Body of pancreas (tissue), 4 donors: ENCODE data around the gene RFC2. TPM values are rescaled to one million over a fixed set of nuclear protein-coding genes. Genes with fewer than 3 reads are reported as not detected.
"Not testable (repeated sequence)": the region's sequence is repeated elsewhere in the genome, so short reads cannot be mapped to it uniquely, and the experiment has no call there.

Experiments
- ATAC-seq: fragments of 150-250 bp; one replicate; pipeline ENCODE4 v1.9.1; 2016
- DNase-seq, 4 donors: peaks; one replicate each; pipeline ENCODE4 v3.0.0-alpha.2; 2019
- H3K27ac ChIP-seq, 4 donors: fragments of 200-600 bp; sonication (generic); 1 replicate in 3 of 4; 2 replicates in 1 of 4; pipeline versions ENCODE4 v1.5.1 to v1.6.1; 2016 to 2019; ENCODE audit warnings: mild to moderate bottlenecking in 1 of 4, mixed read lengths in 1 of 4, moderate library complexity in 1 of 4
- H3K27me3 ChIP-seq, 2 donors: fragments of 200-600 bp; sonication (generic); one replicate each; pipeline ENCODE4 v1.6.0; 2016; ENCODE audit warnings: mild to moderate bottlenecking in 1 of 2
- H3K36me3 ChIP-seq, 2 donors: fragments of 200-600 bp; sonication (generic); replicated peaks in 1 of 2; 2 replicates each; pipeline ENCODE4 v1.5.1; 2016; ENCODE audit warnings: low read depth in 2 of 2; ENCODE audit not compliant: insufficient read depth in 1 of 2
- H3K4me1 ChIP-seq: fragments of 200-600 bp; sonication (generic); one replicate; pipeline ENCODE4 v1.6.0; 2016
- H3K4me3 ChIP-seq, 2 donors: fragments of 200-600 bp; sonication (generic); 1 replicate in 1 of 2; 2 replicates in 1 of 2; pipeline ENCODE4 v1.5.1; 2016 to 2019
- H3K9me3 ChIP-seq, 3 donors: fragments of 200-600 bp; sonication (generic); 1 replicate in 2 of 3; 2 replicates in 1 of 3; pipeline ENCODE4 v1.5.1; 2016
- POLR2A ChIP-seq, 3 donors: fragments of 450-650 bp; IDR thresholded peaks; one replicate each; pipeline ENCODE4 v1.6.1; 2016; ENCODE audit warnings: antibody characterized with exemption in 3 of 3, mild to moderate bottlenecking in 2 of 3
- WGBS, 2 donors: methylation state at CpG; one replicate each; pipeline ENCODE4 v1.1.5; 2017; 5-methylcytosine and 5-hydroxymethylcytosine counted together
- intact Hi-C: fragments of 100-400 bp; cut with DNase I; formaldehyde crosslinking; loops from one replicate; pipeline ENCODE4 v1.15.1; 2023
- total RNA-seq, 2 donors: library from RNA; depleted of rRNA; stranded (reverse); fragments of >200 nt; gene quantifications; one replicate each; pipeline ENCODE4 v1.1.0, GENCODE V29; 2016
- TF ChIP-seq, protein P1 (sequence below), 7 experiments: fragments of 450-650 bp in 4 of 7; fragments of 200-600 bp in 3 of 7; sonication (generic) in 3 of 7; IDR thresholded peaks; one replicate each; pipeline ENCODE4 v1.5.1; 2016 to 2019; ENCODE audit warnings: antibody characterized with exemption in 7 of 7

Gene RFC2
- total RNA-seq, 2 donors from 2014 or later: 7.9 to 10.1 TPM

DNA sequence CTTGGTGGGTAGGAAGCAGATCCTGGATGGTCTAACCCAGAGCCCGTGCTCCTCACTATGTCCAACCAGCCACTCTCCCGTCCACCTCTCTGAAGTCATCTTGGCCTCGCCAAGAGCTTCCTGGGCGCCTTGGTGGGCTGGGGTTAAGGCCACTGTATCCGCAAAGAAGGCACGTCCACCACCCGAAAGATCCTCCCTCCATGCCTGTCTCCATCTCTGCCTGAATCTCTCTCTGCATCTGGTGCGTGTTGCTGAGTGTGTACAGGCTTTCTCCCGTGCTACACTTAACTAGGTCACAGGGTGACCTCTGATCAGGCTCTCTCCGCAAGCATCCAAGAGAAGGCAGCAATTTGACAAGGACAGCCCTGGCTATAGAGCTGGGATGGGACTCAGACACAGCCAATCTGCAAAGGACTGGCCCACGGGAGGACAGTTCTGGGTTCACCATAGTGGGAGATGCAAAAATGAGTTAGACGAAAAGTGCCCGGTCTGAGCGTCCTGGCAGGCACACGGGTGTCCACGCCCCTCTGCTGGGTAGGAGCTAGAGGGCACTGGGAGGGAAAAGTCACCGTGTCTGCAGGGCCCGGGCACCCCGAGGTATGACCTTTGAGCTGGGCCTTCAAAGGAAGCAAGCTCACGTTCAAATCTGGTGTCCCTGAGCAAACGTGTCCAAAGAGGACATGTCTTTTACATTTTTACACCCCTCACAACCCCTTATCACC is 9.4 kb upstream of the RFC2 start:
- no peak for DNase-seq
- ATAC-seq: no peak
- no peak overlapping the region for H3K27ac ChIP-seq
- no peaks in the 10 kb centered on the region for H3K9me3 ChIP-seq
- no peaks in the 10 kb centered on the region for H3K36me3 ChIP-seq
- H3K4me3 ChIP-seq: no peak overlapping the region
- intact Hi-C loops: no loop called here
- H3K4me1 ChIP-seq: no peaks in the 10 kb centered on the region
- WGBS, 2 donors: 59 to 69% methylated on average over 19 to 21 of the region's 21 CpGs
- TF ChIP-seq POLR2A (IDR thresholded peaks at IDR 0.05): no peak
- TF ChIP-seq, protein P1, sequence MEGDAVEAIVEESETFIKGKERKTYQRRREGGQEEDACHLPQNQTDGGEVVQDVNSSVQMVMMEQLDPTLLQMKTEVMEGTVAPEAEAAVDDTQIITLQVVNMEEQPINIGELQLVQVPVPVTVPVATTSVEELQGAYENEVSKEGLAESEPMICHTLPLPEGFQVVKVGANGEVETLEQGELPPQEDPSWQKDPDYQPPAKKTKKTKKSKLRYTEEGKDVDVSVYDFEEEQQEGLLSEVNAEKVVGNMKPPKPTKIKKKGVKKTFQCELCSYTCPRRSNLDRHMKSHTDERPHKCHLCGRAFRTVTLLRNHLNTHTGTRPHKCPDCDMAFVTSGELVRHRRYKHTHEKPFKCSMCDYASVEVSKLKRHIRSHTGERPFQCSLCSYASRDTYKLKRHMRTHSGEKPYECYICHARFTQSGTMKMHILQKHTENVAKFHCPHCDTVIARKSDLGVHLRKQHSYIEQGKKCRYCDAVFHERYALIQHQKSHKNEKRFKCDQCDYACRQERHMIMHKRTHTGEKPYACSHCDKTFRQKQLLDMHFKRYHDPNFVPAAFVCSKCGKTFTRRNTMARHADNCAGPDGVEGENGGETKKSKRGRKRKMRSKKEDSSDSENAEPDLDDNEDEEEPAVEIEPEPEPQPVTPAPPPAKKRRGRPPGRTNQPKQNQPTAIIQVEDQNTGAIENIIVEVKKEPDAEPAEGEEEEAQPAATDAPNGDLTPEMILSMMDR (IDR thresholded peaks at IDR 0.05): no peak
- H3K27me3 ChIP-seq: no peaks in the 10 kb centered on the region

DNA sequence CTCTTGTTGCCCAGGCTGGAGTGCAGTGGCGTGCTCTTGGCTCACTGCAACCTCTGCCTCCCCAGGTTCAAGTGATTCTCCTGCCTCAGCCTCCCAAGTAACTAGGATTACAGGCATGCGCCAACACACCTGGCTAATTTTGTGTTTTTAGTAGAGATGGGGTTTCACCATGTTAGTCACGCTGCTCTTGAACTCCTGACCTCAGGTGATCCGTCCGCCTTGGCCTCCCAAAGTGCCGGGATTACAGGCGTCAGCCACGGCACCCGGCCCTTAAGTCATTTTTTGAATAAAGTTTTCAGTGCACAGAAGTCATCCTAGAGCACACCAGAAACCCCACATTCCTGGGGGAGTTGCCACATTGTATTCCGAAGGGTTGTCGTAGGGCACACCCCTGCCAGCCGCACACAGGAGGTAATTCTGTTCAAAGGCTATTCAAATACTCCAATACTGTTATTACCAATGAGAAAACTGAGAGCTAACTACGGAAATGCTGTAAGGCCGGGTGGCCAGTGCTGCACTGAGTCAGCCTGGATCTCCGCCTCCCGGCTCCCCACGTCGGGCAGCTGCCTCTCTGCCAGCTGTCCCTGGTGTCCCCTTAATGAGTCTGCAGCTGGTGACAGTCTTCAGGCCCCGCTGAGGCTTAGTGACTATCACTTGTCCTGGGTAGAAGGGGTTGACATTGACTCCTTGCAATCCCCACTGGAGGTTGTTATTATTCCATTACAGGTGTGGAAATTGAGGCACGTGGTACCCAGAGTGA is 8.6 kb upstream of the RFC2 start:
- TF ChIP-seq, protein P1 (IDR thresholded peaks at IDR 0.05): no peak
- TF ChIP-seq POLR2A (IDR thresholded peaks at IDR 0.05): no peak
- no peak for ATAC-seq
- Histone ChIP-seq H3K4me1 (no peaks in the 10 kb centered on the region), H3K36me3 (no peaks in the 10 kb centered on the region), H3K9me3 (no peaks in the 10 kb centered on the region), H3K27ac (no peak overlapping the region), H3K27me3 (no peaks in the 10 kb centered on the region), H3K4me3 (no peak overlapping the region)
- DNase-seq: no peak
- intact Hi-C loops: no loop called here
- WGBS, 2 donors: 83 to 85% methylated on average over 9 to 20 of the region's 20 CpGs

GRCh38 chr7:74258639-74259038 is 4.4 kb upstream of the RFC2 start:
- DNase-seq (no peak), ATAC-seq (no peak)
- TF ChIP-seq, protein P1 (IDR thresholded peaks at IDR 0.05): no peak
- no peak for TF ChIP-seq POLR2A (IDR thresholded peaks at IDR 0.05)
- H3K27me3 ChIP-seq: no peaks in the 10 kb centered on the region
- H3K36me3 ChIP-seq: no peaks in the 10 kb centered on the region
- peaks cover 6% of the 10 kb centered on the region for H3K4me1 ChIP-seq
- H3K9me3 ChIP-seq: no peaks in the 10 kb centered on the region
- H3K27ac ChIP-seq: no peak overlapping the region
- intact Hi-C loops: no loop called here
- WGBS, 2 donors: 43 to 44% methylated on average over 9 of the region's 9 CpGs
- no peak overlapping the region for H3K4me3 ChIP-seq

- H3K9me3 ChIP-seq: no peaks in the 10 kb centered on the region
- H3K4me1 ChIP-seq: peaks cover 14% of the 10 kb centered on the region
- peak in 2 of 4 donors; percentile 28 to 42 for DNase-seq
- intact Hi-C loops: no loop called here
- ATAC-seq: no peak
- no peak overlapping the region for H3K4me3 ChIP-seq
- H3K27ac ChIP-seq: peak overlapping the region in 1 of 4 donors; percentile 28
- no peak for TF ChIP-seq POLR2A (IDR thresholded peaks at IDR 0.05)
- TF ChIP-seq, protein P1 (IDR thresholded peaks at IDR 0.05): no peak
- no peaks in the 10 kb centered on the region for H3K27me3 ChIP-seq
- no peaks in the 10 kb centered on the region for H3K36me3 ChIP-seq
- 77 to 79% methylated on average over 12 of the region's 12 CpGs for WGBS, 2 donors
These were observed 2.6 kb upstream of the RFC2 start for GRCh38 chr7:74256491-74257408.

DNA sequence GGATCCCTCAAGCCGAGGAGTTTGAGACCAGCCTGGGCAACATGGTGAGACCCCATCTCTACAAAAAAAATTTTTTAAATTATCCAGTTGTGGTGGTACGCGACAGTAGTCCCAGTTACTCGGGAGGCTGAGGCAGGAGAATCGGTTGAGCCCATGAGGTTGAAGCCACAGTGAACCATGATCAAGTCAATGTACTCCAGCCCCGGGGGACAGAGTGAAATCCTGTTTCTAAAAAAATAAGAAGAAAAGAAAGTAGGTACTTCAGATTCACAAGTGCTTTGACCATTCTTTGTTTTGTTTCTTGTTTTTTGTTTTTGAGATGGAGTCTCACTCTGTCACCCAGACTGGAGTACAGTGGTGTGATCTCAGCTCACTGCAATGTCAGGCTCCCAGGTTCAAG is 1.3 kb upstream of the RFC2 start:
- WGBS, 2 donors: 90 to 91% methylated on average over 6 of the region's 6 CpGs
- H3K27me3 ChIP-seq, H3K36me3 ChIP-seq, intact Hi-C loops, ATAC-seq, H3K4me3 ChIP-seq, DNase-seq, H3K9me3 ChIP-seq: not testable (repeated sequence)
- peaks cover 14% of the 10 kb centered on the region for H3K4me1 ChIP-seq
- H3K27ac ChIP-seq: peak overlapping the region in 2 of 4 donors; percentile 98
